Left renal cortex interstitium (tissue), 4 donors: ENCODE measurements around the gene PHF2. TPM values are rescaled to one million over a fixed set of nuclear protein-coding genes. Genes with fewer than 3 reads are reported as not detected.
"Not testable (repeated sequence)": the region's sequence is repeated elsewhere in the genome, so short reads cannot be mapped to it uniquely, and the experiment has no call there.

Experiments used
- DNase-seq, 4 donors: peaks; one replicate each; pipeline ENCODE4 v3.0.0-alpha.2; 2013; ENCODE audit warnings: low read depth in 4 of 4, low spot score in 2 of 4, missing footprints in 1 of 4
- polyA plus RNA-seq, 4 donors: library from polyadenylated mRNA; unstranded; fragments of 120-200 nt; gene quantifications; one replicate each; pipeline ENCODE4 v1.2.1, GENCODE V29; 2013; ENCODE audit not compliant: insufficient read length in 4 of 4

Gene PHF2
- polyA plus RNA-seq, 4 donors: 32.9 to 45.3 (median 42.5) TPM

GRCh38 chr9:93662952-93663572 lies 86.7 kb downstream of the PHF2 start:
- no peak for DNase-seq

- no peak for DNase-seq
Observed at GRCh38 chr9:93663877-93664548, 87.6 kb downstream of the PHF2 start.

GRCh38 chr9:93664549-93665120 lies 88.3 kb downstream of the PHF2 start:
- DNase-seq: no peak

GRCh38 chr9:93665128-93665636 lies 88.8 kb downstream of the PHF2 start:
- DNase-seq: no peak

GRCh38 chr9:93665637-93666438 lies 89.5 kb downstream of the PHF2 start:
- no peak for DNase-seq

- not testable (repeated sequence) for DNase-seq
Observed at GRCh38 chr9:93666439-93666784, 90.0 kb downstream of the PHF2 start.

- DNase-seq: no peak
Observed at GRCh38 chr9:93667006-93667405, 90.6 kb downstream of the PHF2 start.

GRCh38 chr9:93667627-93668026 lies 91.2 kb downstream of the PHF2 start:
- DNase-seq: no peak

- no peak for DNase-seq
Observed at GRCh38 chr9:93668261-93668871, 92.0 kb downstream of the PHF2 start.

- no peak for DNase-seq
Observed at GRCh38 chr9:93669116-93669957, 93.0 kb downstream of the PHF2 start.

GRCh38 chr9:93669958-93670207 lies 93.5 kb downstream of the PHF2 start:
- no peak for DNase-seq

GRCh38 chr9:93670208-93671019 lies 94.0 kb downstream of the PHF2 start:
- no peak for DNase-seq

- no peak for DNase-seq
Observed at GRCh38 chr9:93671020-93671338, 94.6 kb downstream of the PHF2 start.

GRCh38 chr9:93672330-93673020 lies 96.1 kb downstream of the PHF2 start:
- not testable (repeated sequence) for DNase-seq

- DNase-seq: no peak
Observed at GRCh38 chr9:93673021-93673838, 96.8 kb downstream of the PHF2 start.

GRCh38 chr9:93673839-93674334 lies 97.5 kb downstream of the PHF2 start:
- DNase-seq: no peak

- DNase-seq: no peak
Observed at GRCh38 chr9:93674580-93675335, 98.4 kb downstream of the PHF2 start.
